Right cardiac atrium (tissue), 5 donors: ENCODE data around the gene GVQW3. TPM values are rescaled to one million over a fixed set of nuclear protein-coding genes. Genes with fewer than 3 reads are reported as not detected.
A peak's percentile ranks its signal among the peaks of the same experiment; 100 is the strongest.

ENCODE experiments used
- ATAC-seq, 2 donors: fragments of 200-7000 bp; cut with Tn5 transposase; one replicate each; pipeline versions ENCODE4 v1.8.0 to v1.9.1; 2020; ENCODE audit warnings: moderate library complexity in 2 of 2, mild to moderate bottlenecking in 1 of 2
- DNase-seq, 3 donors: peaks; one replicate each; pipeline ENCODE4 v3.0.0-alpha.2; 2020
- H3K27ac ChIP-seq: one replicate; pipeline ENCODE4 v1.5.1; 2013; ENCODE audit warnings: mild to moderate bottlenecking, low read length, control low read depth, moderate library complexity
- H3K27me3 ChIP-seq: one replicate; pipeline ENCODE4 v1.6.1; 2013; ENCODE audit not compliant: control insufficient read depth, insufficient read depth
- H3K4me1 ChIP-seq: one replicate; pipeline ENCODE4 v1.6.1; 2013; ENCODE audit warnings: low read length; ENCODE audit not compliant: control insufficient read depth, insufficient read depth
- H3K4me3 ChIP-seq: one replicate; pipeline ENCODE4 v1.5.1; 2013; ENCODE audit warnings: low read length, control low read depth
- H3K9me3 ChIP-seq: one replicate; pipeline ENCODE4 v1.6.1; 2013; ENCODE audit warnings: low read length; ENCODE audit not compliant: control insufficient read depth
- whole genome bisulfite sequencing: extraction: QIAGEN DNeasy Blood & Tissue Kit; methylation state at CpG from one replicate; pipeline ENCODE4 v1.1.7; 2013; 5-methylcytosine and 5-hydroxymethylcytosine counted together
- intact Hi-C, 4 donors: fragments of 100-400 bp; cut with DNase I; formaldehyde crosslinking; loops; one replicate each; pipeline versions ENCODE4 v1.11.0 to v1.14.0; 2022 to 2023
- polyA plus RNA-seq: library from polyadenylated mRNA; stranded (reverse); fragments of 200-250 nt; gene quantifications from one replicate; pipeline ENCODE4 v1.2.3, GENCODE V29; 2013
- total RNA-seq, 4 donors: library from RNA; stranded (reverse); fragmentation: NEBNext Ultra II Directional; extraction: Animal tissue kit (Norgen Biotek cat#: 25700); gene quantifications; one replicate each; pipeline ENCODE4 v1.2.1, GENCODE V29; 2021
- donor health status: healthy with polysubstance abuse.
- donor health status: DM: no; HTN: yes; CAD: no.
- donor health status: DM: no; HTN: no; CAD: no.
- donor health status: DM: no; HTN: yes; CAD: no; lungs with severe emphysema.
- donor health status: DM: yes; HTN: yes; CAD: no.

The GVQW3 gene
- total and polyA plus RNA-seq, 5 donors: 0.77 to 3.5 (median 2.0) TPM

DNA sequence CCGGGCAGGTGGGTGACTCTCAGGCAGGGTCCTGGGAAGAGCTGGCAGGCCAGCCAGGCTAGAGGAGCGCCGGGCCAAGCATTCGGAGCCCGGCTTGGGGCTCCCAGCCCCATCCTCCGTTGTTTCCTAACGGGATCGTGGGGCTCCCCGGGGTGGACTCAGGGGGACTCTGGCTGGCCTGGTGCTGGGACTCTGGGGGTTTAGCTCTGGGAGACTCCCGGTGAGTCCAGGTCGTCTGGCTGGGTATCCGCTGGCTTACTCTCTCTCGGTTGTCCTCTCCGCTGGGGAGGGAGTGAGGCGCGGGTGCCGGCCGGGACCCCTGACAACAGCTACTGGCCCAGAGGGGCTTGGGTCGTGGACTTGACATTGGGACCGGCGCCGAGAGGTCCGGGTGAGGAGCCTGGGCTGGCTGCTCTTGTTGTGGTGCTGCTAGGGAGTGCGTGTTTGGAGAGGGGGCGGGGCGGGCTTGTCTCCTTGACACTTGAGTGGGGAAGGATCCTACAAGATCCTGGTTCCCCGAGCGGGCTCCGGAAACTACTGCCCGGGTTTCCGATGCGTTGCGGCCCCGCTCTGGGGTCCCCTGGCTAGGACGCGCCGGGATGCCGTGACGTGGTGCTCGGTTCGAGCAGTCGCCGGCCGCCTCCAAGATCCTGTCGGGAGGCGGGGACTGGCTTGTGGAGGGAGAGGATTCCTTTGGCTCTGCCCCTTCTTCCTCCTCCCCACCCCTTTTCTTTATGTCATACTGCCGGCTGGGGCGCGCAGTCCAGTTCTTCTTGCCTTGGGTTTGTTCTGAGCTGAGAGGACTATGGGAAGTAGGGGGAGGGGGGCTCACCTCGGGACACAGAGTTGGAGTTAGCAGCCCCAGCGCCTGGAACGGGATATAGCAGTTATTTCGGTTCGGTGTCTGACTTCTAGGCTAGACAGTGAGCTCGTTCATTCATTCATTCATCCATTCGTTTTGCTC lies 64.3 kb downstream of the GVQW3 start:
- intact Hi-C loops: no loop called here
- H3K27me3 ChIP-seq: no peaks in the 10 kb centered on the region
- no peaks in the 10 kb centered on the region for H3K9me3 ChIP-seq
- peak; percentile 81 to 90 (median 89) for DNase-seq
- peak overlapping the region; percentile 77 for H3K27ac ChIP-seq
- under 1% methylated on average over 56 of the region's 56 CpGs for WGBS
- H3K4me1 ChIP-seq: no peaks in the 10 kb centered on the region
- peak; percentile 78 to 84 for ATAC-seq
- H3K4me3 ChIP-seq: peak overlapping the region; percentile 91

- H3K4me1 ChIP-seq: no peaks in the 10 kb centered on the region
- H3K4me3 ChIP-seq: no peak overlapping the region
- intact Hi-C loops: no loop called here
- no peaks in the 10 kb centered on the region for H3K27me3 ChIP-seq
- no peak overlapping the region for H3K27ac ChIP-seq
- H3K9me3 ChIP-seq: no peaks in the 10 kb centered on the region
- DNase-seq (no peak), ATAC-seq (no peak)
- WGBS: 45% methylated on average over 2 of the region's 2 CpGs
Measured at GRCh38 chr11:76448506-76448905, 67.4 kb downstream of the GVQW3 start.

DNA sequence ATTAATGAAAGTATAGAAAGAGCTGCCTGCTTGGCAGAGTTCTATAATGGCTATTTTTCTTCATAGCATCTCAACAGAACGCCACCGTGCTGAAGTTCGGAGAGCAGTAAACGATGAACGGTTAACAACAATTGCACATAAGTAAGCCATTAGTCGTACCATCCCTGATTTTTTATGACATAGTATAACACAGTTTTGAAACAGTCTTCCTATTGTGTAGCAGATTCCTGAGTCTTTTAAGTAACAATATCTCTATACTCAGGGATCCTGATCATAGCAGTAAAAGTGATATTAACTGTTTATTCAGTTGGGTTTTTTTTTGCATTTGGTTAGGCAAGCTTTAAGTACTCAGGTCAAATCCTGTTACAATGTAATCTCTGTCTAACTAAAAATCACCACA lies 72.1 kb downstream of the GVQW3 start:
- 89% methylated on average over 6 of the region's 6 CpGs for WGBS
- H3K27me3 ChIP-seq: no peaks in the 10 kb centered on the region
- H3K4me3 ChIP-seq: no peak overlapping the region
- no peaks in the 10 kb centered on the region for H3K4me1 ChIP-seq
- H3K27ac ChIP-seq: no peak overlapping the region
- H3K9me3 ChIP-seq: no peaks in the 10 kb centered on the region
- intact Hi-C loops: no loop called here
- no peak for DNase-seq
- no peak for ATAC-seq

GRCh38 chr11:76455331-76455730 lies 74.2 kb downstream of the GVQW3 start:
- H3K27me3 ChIP-seq: no peaks in the 10 kb centered on the region

DNA sequence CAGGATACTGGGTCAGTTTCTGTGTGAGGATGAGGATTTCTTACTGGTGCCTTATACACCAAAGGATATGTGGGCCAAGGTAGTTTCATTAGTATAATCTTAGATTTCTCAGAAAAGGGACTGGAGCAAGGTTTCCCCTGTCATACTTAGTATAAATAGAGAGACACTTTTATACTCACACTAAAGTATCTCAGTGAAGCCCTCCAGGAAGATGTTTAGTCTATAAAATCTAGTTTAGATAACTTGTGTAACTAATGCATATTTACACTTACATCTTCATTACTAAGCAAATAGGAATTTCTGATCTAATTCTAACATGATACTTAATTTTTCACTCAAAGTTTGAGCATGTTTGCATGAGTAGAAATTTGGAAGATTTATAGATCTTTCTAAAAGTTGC lies 74.8 kb downstream of the GVQW3 start:
- Histone ChIP-seq H3K4me1 (no peaks in the 10 kb centered on the region), H3K27ac (no peak overlapping the region), H3K27me3 (no peaks in the 10 kb centered on the region), H3K9me3 (no peaks in the 10 kb centered on the region), H3K4me3 (no peak overlapping the region)
- DNase-seq (no peak), ATAC-seq (no peak)
- intact Hi-C loops: no loop called here

More at GRCh38 chr11:76455331-76455730, 74.2 kb downstream of the GVQW3 start:
- H3K27ac ChIP-seq: no peak overlapping the region
- no peak overlapping the region for H3K4me3 ChIP-seq
- intact Hi-C loops: no loop called here
- H3K9me3 ChIP-seq: no peaks in the 10 kb centered on the region
- ATAC-seq (peak in 1 of 2 donors; percentile 21), DNase-seq (no peak)
- WGBS: 50% methylated on average over 2 of the region's 2 CpGs
- H3K4me1 ChIP-seq: no peaks in the 10 kb centered on the region

- no peaks in the 10 kb centered on the region for H3K27me3 ChIP-seq
- intact Hi-C loops: no loop called here
- H3K4me1 ChIP-seq: no peaks in the 10 kb centered on the region
- H3K9me3 ChIP-seq: no peaks in the 10 kb centered on the region
- WGBS: 79% methylated on average over 2 of the region's 2 CpGs
- no peak for DNase-seq
- H3K4me3 ChIP-seq: no peak overlapping the region
- no peak overlapping the region for H3K27ac ChIP-seq
- ATAC-seq: no peak
Measured at GRCh38 chr11:76456571-76456970, 75.4 kb downstream of the GVQW3 start.

Other genes with a start within 250 kb of the GVQW3 start
- 1 to 10 TPM; 2.1 to 7.1 (median 3.3) TPM for gene WNT11, start 174.8 kb upstream of the GVQW3 start, total RNA-seq
- gene WNT11, start 174.8 kb upstream of the GVQW3 start, polyA plus RNA-seq: 2.9 TPM
- 10 to 100 TPM; 18.0 to 23.6 (median 19.7) TPM for gene THAP12, start 191 bp upstream of the GVQW3 start, total RNA-seq
- gene THAP12, start 191 bp upstream of the GVQW3 start, polyA plus RNA-seq: 10.5 TPM
- 10 to 100 TPM; 19.1 to 22.7 (median 20.6) TPM for gene EMSY, start 63.7 kb downstream of the GVQW3 start, total RNA-seq
- gene EMSY, start 63.7 kb downstream of the GVQW3 start, polyA plus RNA-seq: 7.8 TPM